Hematopoietic multipotent progenitor cell treated with erythropoietin and hydrocortisone succinate and interleukin-3 and kit ligand, for 15 days (in vitro differentiated cells): ENCODE data around the gene NEK11.
A peak's percentile ranks its signal among the peaks of the same experiment; 100 is the strongest.
"Not testable (repeated sequence)": the region's sequence is repeated elsewhere in the genome, so short reads cannot be mapped to it uniquely, and the experiment has no call there.

Experiments
- DNase-seq: peaks from one replicate; pipeline ENCODE4 v3.0.0-alpha.2; 2015; ENCODE audit warnings: low spot score

Gene NEK11

GRCh38 chr3:131299836-131300235 is 273.2 kb downstream of the NEK11 start:
- no peak for DNase-seq

- no peak for DNase-seq
Observed at GRCh38 chr3:131303848-131304247, 277.2 kb downstream of the NEK11 start.

- no peak for DNase-seq
Observed at GRCh38 chr3:131304890-131305289, 278.2 kb downstream of the NEK11 start.

- no peak for DNase-seq
Observed at GRCh38 chr3:131306242-131306641, 279.6 kb downstream of the NEK11 start.

DNA sequence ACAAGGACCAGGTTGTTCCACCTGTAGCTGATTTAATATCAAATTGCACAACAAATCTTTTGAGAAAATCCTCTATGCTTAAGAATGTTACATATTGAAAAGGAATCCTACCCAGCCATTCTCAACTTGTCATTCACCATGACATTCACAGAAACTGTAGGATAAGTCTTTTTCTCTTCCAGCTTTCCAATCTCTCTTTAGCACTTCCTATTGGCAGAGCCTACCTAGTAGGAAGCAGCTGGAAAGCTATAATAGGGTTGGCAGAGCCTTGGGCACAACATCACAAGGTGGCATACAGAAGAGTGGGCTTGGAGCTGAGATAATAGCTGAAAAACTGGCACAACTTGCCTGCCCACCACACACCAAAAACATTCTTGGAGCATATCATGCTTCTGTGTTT is 287.6 kb downstream of the NEK11 start:
- DNase-seq, result no peak

DNA sequence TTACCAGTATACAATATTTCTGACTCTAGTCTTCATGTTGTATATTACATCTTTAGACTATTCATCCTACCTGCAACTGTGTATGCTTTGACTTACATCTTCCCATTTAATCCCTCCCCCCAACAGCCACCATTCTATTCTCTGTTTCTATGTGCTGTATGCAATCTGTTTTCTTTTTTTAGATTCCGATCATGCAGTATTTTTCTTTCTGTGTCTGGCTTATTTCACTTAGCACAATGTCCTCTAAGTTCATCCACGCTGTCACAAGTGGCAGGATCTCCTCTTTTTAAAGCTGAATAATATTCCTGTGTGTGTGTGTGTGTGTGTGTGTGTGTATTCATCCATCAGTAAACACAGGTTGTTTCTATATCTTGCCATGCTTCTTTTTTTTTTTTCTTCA is 288.5 kb downstream of the NEK11 start:
- no peak for DNase-seq

DNA sequence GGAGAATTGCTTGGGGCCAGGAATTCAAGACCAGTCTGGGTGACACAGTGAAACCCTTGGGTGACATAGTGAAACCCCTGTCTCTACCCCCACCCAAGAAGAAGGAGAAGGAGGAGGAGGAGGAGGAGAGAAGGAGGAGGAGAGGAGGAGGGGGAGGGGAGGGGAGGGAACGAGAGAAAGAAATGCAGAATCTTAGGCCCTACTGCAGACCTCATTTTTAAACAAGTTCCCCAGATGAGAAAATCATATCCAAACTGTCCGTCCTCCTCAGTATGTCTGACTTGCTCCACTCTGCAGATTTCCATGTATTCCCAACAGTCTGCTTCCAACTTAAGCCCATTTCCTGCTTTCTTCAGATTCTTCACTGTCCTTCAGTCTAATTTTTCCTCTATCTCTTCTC is 291.0 kb downstream of the NEK11 start:
- no peak for DNase-seq

DNA sequence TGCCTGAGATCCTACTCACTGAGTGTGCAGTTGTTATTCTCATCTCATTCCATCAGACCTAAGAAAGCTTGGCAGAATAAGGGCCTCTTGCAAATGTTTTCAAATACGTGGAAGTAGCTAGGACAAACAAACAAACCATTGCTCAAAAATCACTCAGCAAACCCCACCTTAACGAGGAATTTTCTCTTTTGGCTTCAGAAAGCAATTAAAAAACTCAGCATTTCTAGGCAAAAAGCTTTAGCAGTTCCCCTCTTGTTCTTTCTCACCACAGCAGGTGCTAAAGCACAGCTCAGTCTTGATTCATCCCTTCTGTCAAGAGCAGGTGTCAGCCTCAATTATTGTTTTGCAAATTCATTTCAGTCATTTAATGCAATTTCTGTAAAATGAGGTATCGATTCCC is 296.3 kb downstream of the NEK11 start:
- no peak for DNase-seq

GRCh38 chr3:131323792-131324191 is 297.1 kb downstream of the NEK11 start:
- DNase-seq, result no peak

DNA sequence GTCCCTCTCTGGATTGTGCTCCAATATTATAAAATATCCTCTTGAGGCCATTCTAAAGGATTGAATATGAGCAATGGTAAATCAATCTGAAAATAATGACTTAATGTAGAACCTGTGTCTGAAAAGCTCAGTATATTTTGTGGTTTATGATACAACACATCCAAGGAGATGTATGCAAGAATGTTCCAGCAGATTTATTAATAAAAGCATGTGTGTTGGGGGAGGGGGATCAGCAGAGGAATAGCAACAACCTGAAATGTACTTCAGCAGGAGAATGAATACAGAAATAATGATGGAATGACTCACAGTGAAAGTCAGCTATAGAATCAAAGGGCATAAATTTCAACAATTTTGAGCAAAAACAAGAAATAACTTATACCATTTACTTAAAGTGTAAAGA is 298.2 kb downstream of the NEK11 start:
- DNase-seq, result no peak

DNA sequence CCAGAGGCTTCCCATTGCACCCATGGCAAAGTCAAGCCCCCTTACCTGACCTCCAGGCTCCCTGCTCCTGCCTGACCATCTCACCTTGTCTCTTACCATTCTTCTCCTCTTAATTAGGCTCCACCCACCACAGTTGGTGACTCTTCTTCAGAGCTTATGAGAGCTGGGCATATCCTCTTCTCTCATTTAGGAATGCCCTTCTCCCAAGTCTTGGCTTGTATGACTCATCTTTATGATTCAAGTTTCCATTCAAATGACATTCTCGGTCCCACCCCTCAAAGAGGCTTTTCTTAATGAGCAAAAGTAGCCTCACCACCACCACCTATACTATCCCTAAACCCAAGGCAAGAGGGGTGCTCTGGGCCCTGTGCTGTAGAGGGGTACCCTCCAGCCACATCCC is 299.6 kb downstream of the NEK11 start:
- no peak for DNase-seq

GRCh38 chr3:131328721-131329120 is 302.0 kb downstream of the NEK11 start:
- DNase-seq, result no peak

- DNase-seq, result no peak
Observed at GRCh38 chr3:131329774-131330173, 303.1 kb downstream of the NEK11 start.

DNA sequence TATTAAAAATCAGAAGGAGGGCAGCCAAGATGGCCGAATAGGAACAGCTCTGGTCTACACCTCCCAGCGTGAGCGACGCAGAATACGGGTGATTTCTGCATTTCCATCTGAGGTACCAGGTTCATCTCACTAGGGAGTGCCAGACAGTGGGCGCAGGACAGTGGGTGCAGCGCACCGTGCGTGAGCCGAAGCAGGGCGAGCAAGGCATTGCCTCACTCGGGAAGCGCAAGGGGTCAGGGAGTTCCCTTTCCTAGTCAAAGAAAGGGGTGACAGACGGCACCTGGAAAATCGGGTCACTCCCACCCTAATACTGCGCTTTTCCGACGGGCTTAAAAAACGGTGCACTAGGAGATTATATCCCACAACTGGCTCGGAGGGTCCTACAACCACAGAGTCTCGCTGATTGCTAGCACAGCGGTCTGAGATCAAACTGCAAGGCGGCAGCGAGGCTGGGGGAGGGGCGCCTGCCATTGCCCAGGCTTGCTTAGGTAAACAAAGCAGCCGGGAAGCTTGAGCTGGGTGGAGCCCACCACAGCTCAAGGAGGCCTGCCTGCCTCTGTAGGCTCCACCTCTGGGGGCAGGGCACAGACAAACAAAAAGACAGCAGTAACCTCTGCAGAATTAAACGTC is 304.9 kb downstream of the NEK11 start:
- DNase-seq, result not testable (repeated sequence)

GRCh38 chr3:131338948-131339640 is 312.4 kb downstream of the NEK11 start:
- no peak for DNase-seq

GRCh38 chr3:131341761-131342160 is 315.1 kb downstream of the NEK11 start:
- DNase-seq, result no peak

- DNase-seq, result no peak
Observed at GRCh38 chr3:131348911-131349310, 322.2 kb downstream of the NEK11 start.

DNA sequence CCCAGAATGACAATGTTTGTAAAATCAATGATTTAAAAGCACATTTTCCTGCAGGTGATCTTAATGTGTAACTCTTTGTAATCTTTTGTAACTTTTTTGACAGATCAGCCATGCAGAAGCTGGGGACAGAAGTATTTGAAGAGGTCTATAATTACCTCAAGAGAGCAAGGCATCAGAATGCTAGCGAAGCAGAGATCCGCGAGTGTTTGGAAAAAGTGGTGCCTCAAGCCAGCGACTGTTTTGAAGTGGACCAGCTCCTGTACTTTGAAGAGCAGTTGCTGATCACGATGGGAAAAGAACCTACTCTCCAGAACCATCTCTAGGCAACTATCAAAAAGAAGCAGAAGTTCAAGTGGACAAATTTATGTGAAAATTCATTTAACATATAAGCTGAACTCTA is 322.8 kb downstream of the NEK11 start:
- no peak for DNase-seq

GRCh38 chr3:131349946-131350347 is 323.3 kb downstream of the NEK11 start:
- no peak for DNase-seq

DNA sequence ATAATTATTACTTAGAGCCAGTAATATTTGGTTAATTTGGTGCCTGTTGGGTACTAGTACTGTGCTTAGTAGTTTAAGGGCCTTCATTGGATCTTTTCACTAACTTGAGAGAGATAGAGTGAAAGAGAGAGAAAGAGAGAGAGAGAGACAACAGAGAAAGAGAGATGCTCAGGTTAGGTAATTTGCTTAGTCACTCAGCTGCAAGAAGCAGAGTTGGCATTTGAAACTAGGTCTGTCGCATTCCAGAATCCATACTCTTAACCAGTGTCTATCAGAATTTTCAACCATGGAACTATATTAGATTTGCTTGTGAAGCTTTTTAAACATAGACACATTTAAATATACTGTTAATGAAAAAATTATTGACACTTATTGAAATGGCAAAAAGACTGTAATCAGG is 323.8 kb downstream of the NEK11 start:
- no peak for DNase-seq

GRCh38 chr3:131353016-131353877 is 326.6 kb downstream of the NEK11 start:
- DNase-seq, result no peak

DNA sequence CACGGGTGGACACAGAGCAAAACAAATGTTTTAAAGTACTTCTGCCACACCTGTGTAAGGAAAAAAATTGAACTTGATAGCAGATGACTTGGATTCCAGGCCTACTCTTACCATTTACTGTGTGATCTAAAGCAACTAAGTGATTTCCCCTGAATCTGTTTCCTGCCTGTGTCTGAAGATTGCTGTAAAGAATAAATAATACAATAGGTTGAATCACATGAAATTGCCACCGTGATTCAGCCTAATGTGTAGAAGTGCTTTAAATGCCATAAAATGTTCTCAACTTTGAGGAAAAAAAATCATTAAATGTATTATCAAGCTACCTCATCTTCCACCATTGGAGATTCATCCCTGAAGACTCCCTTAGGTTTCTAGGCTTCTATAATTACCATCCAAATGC is 327.3 kb downstream of the NEK11 start:
- DNase-seq, result no peak

GRCh38 chr3:131356006-131356595 is 329.4 kb downstream of the NEK11 start:
- DNase-seq, result peak; percentile 76
